ENCODE data around the gene SNAPC4. TPM values are rescaled to one million over a fixed set of nuclear protein-coding genes. Genes with fewer than 3 reads are reported as not detected.

The SNAPC4 gene
- total RNA-seq, 2 experiments from 2014 or later, result 9.4 to 10.8 TPM

GRCh38 chr9:136368190-136368589, 31.8 kb downstream of the SNAPC4 start:
- POLR2A ChIA-PET, result no interaction called here
- Mint-ChIP-seq H3K4me1 (no peaks in the 10 kb centered on the region), H3K9me3 (no peaks in the 10 kb centered on the region), H3K27me3 (no peaks in the 10 kb centered on the region), H3K36me3 (ENCODE audit: low read depth) (no peaks in the 10 kb centered on the region), H3K27ac (no peak overlapping the region), H3K4me3 (no peak overlapping the region)
- DNase-seq, result no peak
- CTCF ChIA-PET, result interaction anchor here (1.4 kb wide), 1 partner anchor 14 kb away, joined by 5 read pairs; no protein-coding TSS in a partner anchor

GRCh38 chr9:136367296-136368145, 32.4 kb downstream of the SNAPC4 start:
- no peak overlapping the region for H3K4me3 Mint-ChIP-seq
- no peaks in the 10 kb centered on the region for H3K36me3 Mint-ChIP-seq (ENCODE audit: low read depth)
- no peaks in the 10 kb centered on the region for H3K9me3 Mint-ChIP-seq
- CTCF ChIA-PET, result interaction anchor here (1.4 to 5.2 kb wide), 3 partner anchors 15 to 34 kb away, joined by 5 to 106 read pairs (median 7); no protein-coding TSS in a partner anchor
- DNase-seq, result no peak
- peaks cover 2% of the 10 kb centered on the region for H3K4me1 Mint-ChIP-seq
- no peak overlapping the region for H3K27ac Mint-ChIP-seq
- POLR2A ChIA-PET, result no interaction called here
- H3K27me3 Mint-ChIP-seq, result no peaks in the 10 kb centered on the region

GRCh38 chr9:136366826-136367225, 33.1 kb downstream of the SNAPC4 start:
- Mint-ChIP-seq H3K4me1 (peaks cover 4% of the 10 kb centered on the region), H3K27me3 (no peaks in the 10 kb centered on the region), H3K4me3 (no peak overlapping the region), H3K27ac (no peak overlapping the region), H3K9me3 (no peaks in the 10 kb centered on the region), H3K36me3 (ENCODE audit: low read depth) (no peaks in the 10 kb centered on the region)
- ChIA-PET POLR2A (no interaction called here), CTCF (interaction anchor here (1.5 to 5.2 kb wide), 2 partner anchors 17 to 34 kb away, joined by 7 to 106 read pairs; no protein-coding TSS in a partner anchor)
- no peak for DNase-seq

GRCh38 chr9:136365775-136366222, 34.2 kb downstream of the SNAPC4 start:
- Mint-ChIP-seq H3K27me3 (no peaks in the 10 kb centered on the region), H3K4me3 (no peak overlapping the region), H3K27ac (no peak overlapping the region), H3K4me1 (peaks cover 4% of the 10 kb centered on the region), H3K9me3 (no peaks in the 10 kb centered on the region), H3K36me3 (ENCODE audit: low read depth) (no peaks in the 10 kb centered on the region)
- ChIA-PET POLR2A (no interaction called here), CTCF (interaction anchor here (1.5 to 5.2 kb wide), 2 partner anchors 18 to 35 kb away, joined by 7 to 106 read pairs; no protein-coding TSS in a partner anchor)
- DNase-seq, result no peak

- Mint-ChIP-seq H3K36me3 (ENCODE audit: low read depth) (no peaks in the 10 kb centered on the region), H3K27me3 (no peaks in the 10 kb centered on the region), H3K27ac (no peak overlapping the region), H3K4me3 (no peak overlapping the region), H3K4me1 (peaks cover 4% of the 10 kb centered on the region), H3K9me3 (no peaks in the 10 kb centered on the region)
- no peak for DNase-seq
- ChIA-PET CTCF (interaction anchor here (1.4 to 5.2 kb wide), 2 partner anchors 19 to 39 kb away, joined by 3 to 106 read pairs; no protein-coding TSS in a partner anchor), POLR2A (no interaction called here)
These were observed 34.8 kb downstream of the SNAPC4 start for GRCh38 chr9:136364942-136365774.

GRCh38 chr9:136363949-136364748, 35.8 kb downstream of the SNAPC4 start:
- H3K9me3 Mint-ChIP-seq, result no peaks in the 10 kb centered on the region
- no peaks in the 10 kb centered on the region for H3K36me3 Mint-ChIP-seq (ENCODE audit: low read depth)
- H3K4me3 Mint-ChIP-seq, result no peak overlapping the region
- no peak for DNase-seq
- H3K27me3 Mint-ChIP-seq, result no peaks in the 10 kb centered on the region
- CTCF ChIA-PET, result interaction anchor here (0.6 to 5.2 kb wide), 18 partner anchors 8 to 308 kb away, joined by 3 to 106 read pairs (median 4); partner anchors contain the start of genes ENTR1 and PMPCA
- H3K4me1 Mint-ChIP-seq, result peaks cover 4% of the 10 kb centered on the region
- POLR2A ChIA-PET, result interaction anchor here (0.7 kb wide), 1 partner anchor 46 kb away, joined by 3 read pairs; no protein-coding TSS in a partner anchor
- H3K27ac Mint-ChIP-seq, result peak overlapping the region; percentile 36

GRCh38 chr9:136363106-136363948, 36.6 kb downstream of the SNAPC4 start, which contains the start of gene DNLZ:
TSS of gene DNLZ (minus strand) at chr9:136363744. CDS start at chr9:136363714, 30 bp downstream.
- H3K4me3 Mint-ChIP-seq, result peak within 1 kb of the TSS; percentile 84
- peak within 1 kb of the TSS; percentile 92 for H3K27ac Mint-ChIP-seq
- peak; percentile 94 for DNase-seq
- no peaks in the 10 kb centered on the region for H3K36me3 Mint-ChIP-seq (ENCODE audit: low read depth)
- no peaks in the 10 kb centered on the region for H3K27me3 Mint-ChIP-seq
- H3K4me1 Mint-ChIP-seq, result peaks cover 4% of the 10 kb centered on the region
- ChIA-PET POLR2A (interaction anchor here (0.7 kb wide), 1 partner anchor 401 kb away, joined by 3 read pairs; the partner anchor contains the start of gene LCN15), CTCF (interaction anchor here (0.6 to 5.2 kb wide), 24 partner anchors 9 to 487 kb away, joined by 3 to 106 read pairs (median 4); partner anchors contain the start of genes ENTR1, PMPCA and UBAC1)
- H3K9me3 Mint-ChIP-seq, result no peaks in the 10 kb centered on the region

- Mint-ChIP-seq H3K36me3 (ENCODE audit: low read depth) (no peaks in the 10 kb centered on the region), H3K4me3 (peak overlapping the region; percentile 84), H3K27me3 (no peaks in the 10 kb centered on the region), H3K9me3 (no peaks in the 10 kb centered on the region), H3K27ac (peak overlapping the region; percentile 92), H3K4me1 (peaks cover 4% of the 10 kb centered on the region)
- ChIA-PET CTCF (interaction anchor here (0.6 to 5.2 kb wide), 13 partner anchors 9 to 401 kb away, joined by 3 to 106 read pairs (median 4); partner anchors contain the start of gene UBAC1), POLR2A (interaction anchor here (0.7 kb wide), 1 partner anchor 402 kb away, joined by 3 read pairs; the partner anchor contains the start of gene LCN15)
- DNase-seq, result no peak
These were observed 37.6 kb downstream of the SNAPC4 start for GRCh38 chr9:136362450-136362784.

- no peaks in the 10 kb centered on the region for H3K27me3 Mint-ChIP-seq
- no peak overlapping the region for H3K27ac Mint-ChIP-seq
- ChIA-PET POLR2A (no interaction called here), CTCF (interaction anchor here (1.3 to 5.2 kb wide), 5 partner anchors 8 to 39 kb away, joined by 3 to 106 read pairs (median 12); no protein-coding TSS in a partner anchor)
- H3K36me3 Mint-ChIP-seq (ENCODE audit: low read depth), result no peaks in the 10 kb centered on the region
- DNase-seq, result no peak
- H3K9me3 Mint-ChIP-seq, result no peaks in the 10 kb centered on the region
- H3K4me3 Mint-ChIP-seq, result no peak overlapping the region
- H3K4me1 Mint-ChIP-seq, result peaks cover 4% of the 10 kb centered on the region
These were observed 38.1 kb downstream of the SNAPC4 start for GRCh38 chr9:136361754-136362449.

- Mint-ChIP-seq H3K9me3 (no peaks in the 10 kb centered on the region), H3K36me3 (ENCODE audit: low read depth) (no peaks in the 10 kb centered on the region), H3K27ac (no peak overlapping the region), H3K4me3 (no peak overlapping the region), H3K27me3 (no peaks in the 10 kb centered on the region), H3K4me1 (peaks cover 4% of the 10 kb centered on the region)
- ChIA-PET CTCF (interaction anchor here (2.1 kb wide), 1 partner anchor 14 kb away, joined by 4 read pairs; no protein-coding TSS in a partner anchor), POLR2A (no interaction called here)
- DNase-seq, result no peak
These were observed 38.8 kb downstream of the SNAPC4 start for GRCh38 chr9:136361047-136361753.

Data from activated CD4-positive, alpha-beta T cell treated with anti-CD3 and anti-CD28 coated beads, Interleukin-2, amount 10 ng/mL, durations not matched to agents 7 days and 5 days (primary cell).